GM19468 (cell line): ENCODE data around the gene TRAPPC2L.

ENCODE experiments used
- ATAC-seq: cut with Tn5 transposase; IDR thresholded peaks from one replicate; pipeline ENCODE4 v1.9.1; 2021; ENCODE audit warnings: mild to moderate bottlenecking, moderate library complexity, moderate number of reproducible peaks; ENCODE audit not compliant: unreplicated experiment; ENCODE audit errors: extremely low read depth

TRAPPC2L gene

DNA sequence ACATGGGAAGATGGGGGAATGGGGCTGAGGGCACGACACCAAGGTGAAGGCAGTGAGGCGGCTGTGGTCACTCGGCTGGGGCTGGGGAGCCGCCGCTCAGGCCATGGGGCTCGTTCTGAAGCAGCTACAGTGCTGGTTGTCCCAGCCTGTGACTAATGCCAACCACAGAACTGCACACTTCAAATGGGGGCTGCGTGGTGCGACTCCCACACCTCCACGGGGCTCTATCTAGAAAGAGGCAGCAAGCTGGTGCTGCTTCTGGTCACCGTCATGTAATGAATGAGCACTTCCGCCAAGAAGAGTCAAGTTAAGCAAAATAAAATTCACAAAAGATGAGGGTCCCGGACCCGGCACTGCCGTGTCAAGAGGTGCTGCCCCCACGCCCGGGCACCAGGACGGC is 20.1 kb upstream of the TRAPPC2L start:
- no peak for ATAC-seq

- no peak for ATAC-seq
These were observed 19.1 kb upstream of the TRAPPC2L start for GRCh38 chr16:88837806-88838205.

DNA sequence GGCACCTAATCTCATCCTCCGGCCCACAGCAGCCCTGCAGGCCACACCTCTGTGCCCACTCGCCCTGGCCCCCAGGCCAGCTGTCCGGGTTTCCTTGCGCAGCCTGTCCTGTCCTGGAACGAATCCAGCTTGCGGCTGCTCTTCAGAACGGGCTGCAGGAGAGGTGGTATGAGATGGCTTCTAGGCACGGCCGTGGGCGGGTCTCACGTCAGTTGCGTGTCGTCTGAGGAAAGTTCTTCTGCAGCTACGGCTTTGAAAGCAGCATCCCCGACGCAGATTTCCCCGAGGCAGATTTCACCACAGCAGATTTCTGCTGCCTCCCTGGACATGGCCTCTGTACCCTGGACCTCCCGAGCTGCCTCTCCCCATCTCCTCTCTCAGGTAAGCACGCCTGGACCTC is 18.4 kb upstream of the TRAPPC2L start:
- no peak for ATAC-seq

DNA sequence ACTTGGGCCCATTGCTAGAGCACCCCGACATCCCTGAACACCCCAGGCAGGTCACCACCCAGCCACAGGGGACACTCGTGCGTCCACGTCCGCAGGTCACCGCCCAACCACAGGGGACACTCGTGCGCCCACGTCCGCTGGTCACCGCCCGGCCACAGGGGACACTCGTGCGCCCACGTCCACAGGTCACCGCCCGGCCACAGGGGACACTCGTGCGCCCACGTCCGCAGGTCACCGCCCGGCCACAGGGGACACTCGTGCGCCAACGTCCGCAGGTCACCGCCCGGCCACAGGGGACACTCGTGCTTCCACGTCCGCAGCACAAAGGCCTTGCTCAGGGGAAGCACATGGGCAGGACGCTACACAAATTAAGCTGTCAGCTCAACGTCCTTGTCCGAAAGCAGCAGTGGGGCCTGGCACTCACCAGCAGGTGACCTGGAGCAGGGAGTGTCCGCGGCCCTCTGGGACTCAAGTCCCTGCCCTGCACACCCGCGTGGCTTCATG is 17.8 kb upstream of the TRAPPC2L start:
- ATAC-seq, result no peak

GRCh38 chr16:88839745-88840599 is 17.0 kb upstream of the TRAPPC2L start:
- no peak for ATAC-seq

- no peak for ATAC-seq
These were observed 16.2 kb upstream of the TRAPPC2L start for GRCh38 chr16:88840600-88841215.

- ATAC-seq, result no peak
These were observed 15.2 kb upstream of the TRAPPC2L start for GRCh38 chr16:88841521-88842307.

- no peak for ATAC-seq
These were observed 14.6 kb upstream of the TRAPPC2L start for GRCh38 chr16:88842308-88842756.

- no peak for ATAC-seq
These were observed 14.1 kb upstream of the TRAPPC2L start for GRCh38 chr16:88842806-88843205.

- ATAC-seq, result no peak
These were observed 13.7 kb upstream of the TRAPPC2L start for GRCh38 chr16:88843256-88843655.

- ATAC-seq, result no peak
These were observed 12.4 kb upstream of the TRAPPC2L start for GRCh38 chr16:88844419-88845036.

- no peak for ATAC-seq
These were observed 10.8 kb upstream of the TRAPPC2L start for GRCh38 chr16:88846088-88846487.

DNA sequence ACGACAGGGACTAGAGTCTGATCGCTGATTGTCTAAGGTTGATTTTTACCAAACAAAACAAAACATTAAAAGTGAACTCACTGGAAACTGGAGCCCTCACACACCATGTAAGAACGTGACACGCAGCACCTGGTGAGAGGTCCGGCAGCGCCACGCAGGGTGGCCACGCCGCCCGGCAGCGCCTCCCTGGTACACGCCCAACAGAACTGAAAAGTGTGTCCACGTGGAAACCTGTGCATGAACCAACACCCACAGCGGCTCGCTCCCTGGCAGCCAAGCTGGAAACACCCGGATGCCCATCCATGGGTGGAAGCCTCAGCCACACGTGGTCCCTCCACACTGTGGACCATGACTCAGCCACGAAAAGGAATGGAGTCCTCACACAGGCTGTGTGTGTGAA is 9.3 kb upstream of the TRAPPC2L start:
- ATAC-seq, result no peak

GRCh38 chr16:88848557-88848956 is 8.4 kb upstream of the TRAPPC2L start:
- no peak for ATAC-seq

DNA sequence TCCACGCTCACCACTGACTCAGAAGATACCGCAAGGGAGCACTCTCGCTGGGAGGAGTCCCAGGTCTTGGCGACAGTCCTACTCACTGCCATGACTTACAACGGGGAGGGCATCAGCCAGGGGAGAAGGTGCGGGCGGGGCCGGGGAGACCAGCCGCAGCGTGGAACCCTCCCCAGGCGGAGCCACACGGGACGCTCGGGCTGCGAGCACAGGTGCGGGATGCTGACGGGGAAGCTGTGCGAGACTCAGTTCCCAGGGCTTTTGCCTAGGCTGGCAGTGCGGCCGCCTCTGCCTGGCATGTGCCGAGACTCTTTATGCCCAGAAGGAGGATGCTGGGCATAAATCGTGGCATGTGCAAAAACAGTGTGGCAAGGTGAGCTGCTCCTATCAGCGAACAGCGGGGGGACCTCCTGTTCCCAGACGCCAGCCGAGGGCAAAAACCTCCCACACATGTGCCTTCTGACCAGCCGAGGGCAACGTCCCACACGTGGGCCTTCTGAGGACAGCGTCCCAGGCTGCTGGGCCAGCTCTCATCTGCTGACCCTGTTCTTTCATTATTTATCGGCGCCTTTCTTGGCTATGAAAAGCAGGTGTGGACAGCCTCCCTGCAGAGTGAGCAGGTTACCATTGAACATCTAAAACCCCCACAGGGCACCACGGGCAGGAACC is 6.3 kb upstream of the TRAPPC2L start:
- ATAC-seq, result no peak

- no peak for ATAC-seq
These were observed 5.3 kb upstream of the TRAPPC2L start for GRCh38 chr16:88851616-88852015.

DNA sequence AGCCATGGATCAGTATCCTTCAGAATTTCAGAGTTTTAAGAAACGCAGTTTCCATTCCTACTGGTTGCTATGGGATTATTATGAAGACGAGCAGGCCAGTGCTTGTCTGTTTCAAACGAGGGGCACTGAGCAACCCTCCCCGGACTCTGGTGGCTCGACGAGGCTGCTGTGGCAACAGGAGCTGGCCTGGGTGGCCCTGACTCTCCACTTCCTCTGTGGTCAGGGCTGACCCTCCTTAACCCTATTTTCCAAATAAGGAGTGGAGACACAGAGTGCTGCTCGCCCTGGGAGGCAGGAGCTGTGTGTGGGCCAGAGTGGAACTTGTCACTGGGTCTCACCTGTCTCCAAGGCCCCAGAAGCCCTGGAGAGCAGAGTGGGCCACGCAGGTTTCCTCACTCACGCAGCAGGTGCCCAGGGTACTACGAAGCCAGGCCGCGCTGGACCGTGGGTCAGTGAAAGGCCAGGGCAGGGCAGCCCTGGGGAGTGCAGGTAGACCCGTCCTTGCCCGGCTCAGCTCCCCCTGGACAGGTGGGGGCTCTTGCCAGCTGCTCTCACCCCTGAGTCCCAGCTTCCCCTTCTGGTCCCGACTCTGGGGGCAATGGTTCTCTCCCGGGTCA is 3.5 kb upstream of the TRAPPC2L start:
- no peak for ATAC-seq

DNA sequence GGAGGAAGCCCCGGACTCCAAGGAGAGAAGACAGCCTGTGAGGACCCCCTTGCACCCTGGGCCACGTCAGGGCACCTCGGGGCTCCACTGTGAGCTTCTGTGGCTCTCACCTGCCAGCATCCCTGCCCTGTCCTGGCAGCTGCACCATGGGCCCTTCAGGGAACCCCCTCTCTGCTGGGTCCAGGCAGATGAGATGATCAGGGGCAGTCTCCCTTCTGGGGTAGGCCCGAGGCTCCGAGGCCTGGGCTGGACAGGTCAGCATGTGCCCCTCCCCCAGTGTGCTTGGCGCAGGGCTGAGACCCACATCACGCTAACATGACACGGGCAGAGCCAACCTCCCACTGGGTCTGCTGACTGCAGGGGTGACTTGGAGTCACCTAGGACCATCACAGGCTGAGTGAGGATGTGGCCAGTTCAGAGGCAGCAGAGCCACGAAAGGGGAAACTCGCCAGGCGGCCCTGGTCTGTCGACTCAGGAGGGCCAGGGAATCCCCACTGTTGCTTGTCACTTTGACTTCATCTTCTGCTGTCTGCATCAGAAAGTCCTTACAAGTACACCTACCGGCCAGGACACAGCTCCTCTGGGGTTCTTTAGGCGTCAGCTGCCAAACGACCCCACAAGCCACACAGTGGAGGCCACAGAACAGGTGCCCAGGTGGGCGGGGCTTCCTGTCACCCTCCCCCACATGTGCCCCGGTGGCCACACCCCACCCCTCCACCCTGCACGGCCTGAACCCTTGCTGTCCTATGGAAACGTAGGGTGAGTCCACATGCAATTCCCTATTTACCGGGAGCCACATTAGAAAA is 2.4 kb upstream of the TRAPPC2L start:
- no peak for ATAC-seq

- ATAC-seq, result no peak
These were observed 1.8 kb upstream of the TRAPPC2L start for GRCh38 chr16:88855176-88855575.
